Suprapubic skin (tissue), 4 donors: ENCODE results near the gene ITGAE. TPM values are rescaled to one million over a fixed set of nuclear protein-coding genes. Genes with fewer than 3 reads are reported as not detected.
A peak's percentile ranks its signal among the peaks of the same experiment; 100 is the strongest.

Experiments
- DNase-seq, 2 donors: peaks; one replicate each; pipeline ENCODE4 v3.0.0-alpha.2; 2019; ENCODE audit warnings: low spot score in 2 of 2
- H3K27ac ChIP-seq: fragments of 200-600 bp; sonication (generic); one replicate; pipeline ENCODE4 v1.5.1; 2019
- H3K27me3 ChIP-seq: fragments of 200-600 bp; sonication (generic); one replicate; pipeline ENCODE4 v1.5.1; 2019
- H3K36me3 ChIP-seq: fragments of 200-600 bp; sonication (generic); one replicate; pipeline ENCODE4 v1.5.1; 2019
- H3K4me1 ChIP-seq: fragments of 200-600 bp; sonication (generic); one replicate; pipeline ENCODE4 v1.5.1; 2019
- H3K4me3 ChIP-seq: fragments of 200-600 bp; sonication (generic); one replicate; pipeline ENCODE4 v1.5.1; 2019; ENCODE audit warnings: mild to moderate bottlenecking
- H3K9me3 ChIP-seq: fragments of 200-600 bp; sonication (generic); one replicate; pipeline ENCODE4 v1.5.1; 2019
- EP300 ChIP-seq: sonication (generic); formaldehyde crosslinking; IDR thresholded peaks from one replicate; pipeline ENCODE4 v1.6.1; 2017; ENCODE audit warnings: antibody characterized with exemption
- POLR2A ChIP-seq, 2 donors: fragments of 450-650 bp; IDR thresholded peaks; one replicate each; pipeline ENCODE4 v1.6.1; 2017; ENCODE audit warnings: antibody characterized with exemption in 2 of 2, mild to moderate bottlenecking in 2 of 2, moderate library complexity in 2 of 2
- POLR2AphosphoS5 ChIP-seq, 3 donors: sonication (generic); formaldehyde crosslinking; IDR thresholded peaks; one replicate each; pipeline ENCODE4 v1.6.1; 2017; ENCODE audit warnings: antibody characterized with exemption in 3 of 3
- WGBS: methylation state at CpG from one replicate; pipeline ENCODE4 v1.1.5; 2018; 5-methylcytosine and 5-hydroxymethylcytosine counted together
- total RNA-seq, 4 donors: library from RNA; depleted of rRNA; stranded (reverse); fragments of >200 nt; gene quantifications; one replicate each; pipeline ENCODE4 v1.1.0, GENCODE V29; 2016
- TF ChIP-seq, protein P1 (sequence below), 2 donors: fragments of 200-600 bp in 1 of 2; fragments of 450-650 bp in 1 of 2; sonication (generic) in 1 of 2; IDR thresholded peaks; one replicate each; pipeline ENCODE4 v1.5.1; 2016 to 2019; ENCODE audit warnings: antibody characterized with exemption in 2 of 2, mild to moderate bottlenecking in 1 of 2, moderate library complexity in 1 of 2

The ITGAE gene
- total RNA-seq, 4 donors from 2014 or later, result 14.0 to 20.7 (median 14.4) TPM

DNA sequence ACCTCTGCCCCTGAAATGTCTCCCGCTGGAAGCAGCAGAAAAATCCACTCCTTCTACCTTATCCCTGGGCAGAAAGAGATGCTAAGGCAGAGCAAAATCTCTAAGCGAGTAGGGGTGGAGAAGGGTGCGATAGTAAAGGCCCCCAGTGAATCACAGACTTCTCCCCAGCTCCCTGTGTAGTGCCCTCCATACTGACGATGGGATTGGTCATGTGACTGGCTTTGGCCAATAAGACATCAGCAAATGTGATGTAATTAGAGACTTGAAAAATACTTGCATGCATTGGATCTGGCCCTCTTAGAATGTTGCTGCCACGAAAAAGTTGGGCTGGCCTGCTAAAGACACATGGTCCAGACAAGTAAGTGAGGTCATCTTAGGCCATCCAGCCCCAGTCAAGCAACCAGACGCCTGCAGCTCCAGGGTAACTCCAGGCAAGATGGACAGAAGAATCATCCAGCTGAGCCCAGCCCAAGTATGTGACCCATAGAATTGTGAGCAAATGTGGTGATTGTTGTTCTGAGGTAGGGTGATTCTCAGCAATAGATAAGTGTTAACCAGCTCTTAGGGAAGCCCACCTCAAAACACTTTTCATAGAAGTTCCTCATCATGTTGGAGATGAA, 41.3 kb downstream of the ITGAE start:
- H3K27me3 ChIP-seq, result no peaks in the 10 kb centered on the region
- H3K9me3 ChIP-seq, result no peaks in the 10 kb centered on the region
- WGBS, result 90% methylated on average over 6 of the region's 6 CpGs
- H3K4me1 ChIP-seq, result peaks cover 13% of the 10 kb centered on the region
- no peak for TF ChIP-seq POLR2A (IDR thresholded peaks at IDR 0.05)
- no peak for TF ChIP-seq EP300
- TF ChIP-seq, protein P1, sequence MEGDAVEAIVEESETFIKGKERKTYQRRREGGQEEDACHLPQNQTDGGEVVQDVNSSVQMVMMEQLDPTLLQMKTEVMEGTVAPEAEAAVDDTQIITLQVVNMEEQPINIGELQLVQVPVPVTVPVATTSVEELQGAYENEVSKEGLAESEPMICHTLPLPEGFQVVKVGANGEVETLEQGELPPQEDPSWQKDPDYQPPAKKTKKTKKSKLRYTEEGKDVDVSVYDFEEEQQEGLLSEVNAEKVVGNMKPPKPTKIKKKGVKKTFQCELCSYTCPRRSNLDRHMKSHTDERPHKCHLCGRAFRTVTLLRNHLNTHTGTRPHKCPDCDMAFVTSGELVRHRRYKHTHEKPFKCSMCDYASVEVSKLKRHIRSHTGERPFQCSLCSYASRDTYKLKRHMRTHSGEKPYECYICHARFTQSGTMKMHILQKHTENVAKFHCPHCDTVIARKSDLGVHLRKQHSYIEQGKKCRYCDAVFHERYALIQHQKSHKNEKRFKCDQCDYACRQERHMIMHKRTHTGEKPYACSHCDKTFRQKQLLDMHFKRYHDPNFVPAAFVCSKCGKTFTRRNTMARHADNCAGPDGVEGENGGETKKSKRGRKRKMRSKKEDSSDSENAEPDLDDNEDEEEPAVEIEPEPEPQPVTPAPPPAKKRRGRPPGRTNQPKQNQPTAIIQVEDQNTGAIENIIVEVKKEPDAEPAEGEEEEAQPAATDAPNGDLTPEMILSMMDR (IDR thresholded peaks at IDR 0.05), result no peak
- no peak for TF ChIP-seq POLR2AphosphoS5 (IDR thresholded peaks at IDR 0.05)
- no peak for DNase-seq
- H3K27ac ChIP-seq, result no peak overlapping the region
- no peak overlapping the region for H3K4me3 ChIP-seq
- no peaks in the 10 kb centered on the region for H3K36me3 ChIP-seq

DNA sequence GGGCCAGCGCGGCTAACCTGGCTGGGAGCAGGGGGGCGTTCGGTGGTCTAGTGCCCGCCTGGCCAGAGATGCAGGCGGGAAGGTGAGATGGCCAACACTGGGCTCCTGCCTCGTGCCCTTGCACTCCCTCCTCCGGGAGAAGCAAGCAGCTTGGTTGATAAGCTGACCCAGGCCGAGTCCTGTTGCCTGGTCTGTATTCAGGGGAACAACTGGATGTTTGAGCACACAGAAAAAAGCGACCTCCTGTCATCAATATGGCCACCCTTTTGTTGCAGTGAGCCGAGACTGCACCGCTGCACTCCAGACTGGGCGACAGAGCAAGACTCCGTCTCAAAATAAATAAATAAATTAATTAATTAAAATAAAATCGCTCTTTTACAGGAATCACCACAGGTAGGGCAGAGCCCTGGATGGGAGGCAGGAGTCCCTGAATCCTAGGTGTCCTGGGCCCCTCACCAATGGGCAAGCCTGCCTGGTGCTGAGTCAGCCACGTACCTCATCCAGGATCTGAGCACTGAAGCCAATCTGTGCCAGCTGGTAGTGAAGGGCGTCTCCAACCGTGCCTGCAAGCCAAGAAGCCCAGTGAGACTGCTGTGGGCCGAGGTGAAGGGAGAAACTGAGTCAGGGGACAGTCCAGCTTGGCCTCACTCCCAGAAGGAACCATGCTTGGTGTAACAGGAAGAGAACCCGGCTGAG, 45.5 kb downstream of the ITGAE start:
- peak overlapping the region; percentile 53 for H3K4me3 ChIP-seq
- H3K27ac ChIP-seq, result peak overlapping the region; percentile 79
- H3K27me3 ChIP-seq, result no peaks in the 10 kb centered on the region
- no peaks in the 10 kb centered on the region for H3K36me3 ChIP-seq
- no peaks in the 10 kb centered on the region for H3K9me3 ChIP-seq
- H3K4me1 ChIP-seq, result peaks cover 22% of the 10 kb centered on the region
- no peak for TF ChIP-seq EP300
- no peak for TF ChIP-seq POLR2AphosphoS5 (IDR thresholded peaks at IDR 0.05)
- no peak for TF ChIP-seq POLR2A (IDR thresholded peaks at IDR 0.05)
- TF ChIP-seq, protein P1 (IDR thresholded peaks at IDR 0.05), result no peak
- DNase-seq, result no peak
- 58% methylated on average over 15 of the region's 20 CpGs for WGBS

DNA sequence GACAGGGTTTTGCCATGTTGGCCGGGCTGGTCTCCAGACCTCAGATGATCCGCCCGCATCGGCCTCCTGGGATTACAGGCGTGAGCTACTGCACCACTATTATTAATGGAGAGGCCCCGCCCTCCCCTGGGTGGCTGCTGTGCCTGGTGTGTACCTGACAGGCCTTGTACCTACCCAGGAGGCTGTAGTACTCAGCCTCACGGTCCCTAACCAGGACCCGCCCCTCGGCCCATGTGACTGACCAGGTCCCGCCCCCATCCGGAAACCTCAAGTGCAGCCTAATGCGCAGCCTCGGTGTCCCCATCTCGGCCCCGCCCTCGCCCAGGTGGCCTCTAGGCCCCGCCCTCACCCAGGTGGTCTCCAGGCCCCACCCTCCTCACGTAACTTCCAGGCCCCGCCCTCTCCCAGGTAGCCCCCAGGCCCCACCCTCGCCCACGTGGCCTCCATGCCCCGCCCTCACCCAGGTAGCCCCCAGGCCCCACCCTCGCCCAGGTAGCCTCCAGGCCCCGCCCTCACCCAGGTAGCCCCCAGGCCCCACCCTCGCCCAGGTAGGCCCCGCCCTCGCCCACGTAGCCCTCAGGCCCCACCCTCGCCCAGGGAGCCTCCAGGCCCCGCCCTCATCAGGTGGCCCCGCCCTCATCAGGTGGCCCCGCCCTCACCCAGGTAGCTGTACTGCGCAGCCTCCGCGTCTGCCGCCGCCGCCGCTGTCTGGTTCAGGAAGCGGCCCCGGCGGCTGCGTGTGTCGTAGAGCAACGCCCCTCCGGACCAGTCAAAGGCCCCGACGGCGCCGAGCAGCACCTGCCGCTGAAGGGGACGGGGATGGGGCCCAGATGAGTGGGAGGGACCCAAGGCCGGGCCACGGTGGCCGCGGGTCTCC, 46.3 kb downstream of the ITGAE start:
- DNase-seq, result peak; percentile 92 to 93
- Histone ChIP-seq H3K9me3 (no peaks in the 10 kb centered on the region), H3K4me1 (peaks cover 22% of the 10 kb centered on the region), H3K27ac (peak overlapping the region; percentile 79), H3K27me3 (no peaks in the 10 kb centered on the region), H3K4me3 (peak overlapping the region; percentile 53), H3K36me3 (no peaks in the 10 kb centered on the region)
- no peak for TF ChIP-seq EP300
- no peak for TF ChIP-seq POLR2A (IDR thresholded peaks at IDR 0.05)
- TF ChIP-seq POLR2AphosphoS5 (IDR thresholded peaks at IDR 0.05), result no peak
- TF ChIP-seq, protein P1 (IDR thresholded peaks at IDR 0.05), result no peak
- WGBS, result 16% methylated on average over 14 of the region's 56 CpGs

DNA sequence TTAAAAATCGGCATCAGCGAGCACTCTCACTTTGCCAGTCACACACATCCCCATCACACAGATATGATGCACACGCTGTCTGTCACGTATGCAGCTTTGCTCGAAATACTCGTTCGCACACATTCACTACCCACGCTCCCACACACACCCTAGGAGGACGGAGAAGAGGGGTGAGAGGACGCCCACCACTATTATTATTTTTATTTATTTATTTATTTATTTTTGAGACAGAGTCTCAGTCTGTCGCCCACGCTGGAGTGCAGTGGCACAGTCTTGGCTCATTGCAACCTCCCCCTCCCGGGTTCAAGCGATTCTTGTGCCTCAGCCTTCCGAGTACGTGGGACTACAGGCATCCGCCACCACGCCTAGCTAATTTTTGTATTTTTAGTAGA, 46.9 kb downstream of the ITGAE start:
- Histone ChIP-seq H3K4me1 (peaks cover 22% of the 10 kb centered on the region), H3K27ac (peak overlapping the region; percentile 64), H3K36me3 (no peaks in the 10 kb centered on the region), H3K9me3 (no peaks in the 10 kb centered on the region), H3K4me3 (no peak overlapping the region), H3K27me3 (no peaks in the 10 kb centered on the region)
- DNase-seq, result no peak
- WGBS, result 68% methylated on average over 18 of the region's 18 CpGs
- TF ChIP-seq, protein P1 (IDR thresholded peaks at IDR 0.05), result no peak
- TF ChIP-seq EP300 (no peak), POLR2AphosphoS5 (IDR thresholded peaks at IDR 0.05) (no peak), POLR2A (IDR thresholded peaks at IDR 0.05) (no peak)

DNA sequence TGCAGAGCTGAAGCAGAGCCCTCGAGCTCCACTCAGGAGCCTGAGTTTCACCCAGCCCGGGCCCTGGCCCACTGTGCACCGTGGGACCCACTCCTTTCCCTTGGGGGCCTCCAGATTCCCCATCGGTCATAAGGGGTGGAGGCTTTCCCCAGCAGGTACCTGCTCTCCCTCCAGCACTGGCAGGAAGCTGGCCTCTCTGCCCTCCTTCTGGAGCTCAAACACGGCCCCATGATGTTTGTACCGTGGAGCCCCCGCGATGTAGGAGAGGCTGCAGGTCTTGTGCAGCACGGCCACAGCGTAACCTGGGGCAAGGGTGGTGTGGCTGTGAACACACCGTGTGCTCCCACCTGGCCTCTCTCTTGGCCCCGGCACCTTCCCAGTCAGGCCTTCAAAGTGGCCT, 47.4 kb downstream of the ITGAE start:
- DNase-seq, result no peak
- no peak overlapping the region for H3K4me3 ChIP-seq
- no peaks in the 10 kb centered on the region for H3K27me3 ChIP-seq
- no peaks in the 10 kb centered on the region for H3K9me3 ChIP-seq
- H3K36me3 ChIP-seq, result no peaks in the 10 kb centered on the region
- H3K4me1 ChIP-seq, result peaks cover 22% of the 10 kb centered on the region
- WGBS, result 78% methylated on average over 4 of the region's 12 CpGs
- H3K27ac ChIP-seq, result peak overlapping the region; percentile 3
- TF ChIP-seq POLR2AphosphoS5 (IDR thresholded peaks at IDR 0.05) (no peak), POLR2A (IDR thresholded peaks at IDR 0.05) (no peak), EP300 (no peak)
- TF ChIP-seq, protein P1 (IDR thresholded peaks at IDR 0.05), result no peak
